NCI-H345 (cell line): ENCODE results near the gene RIC1.
"Not testable (repeated sequence)": the region's sequence is repeated elsewhere in the genome, so short reads cannot be mapped to it uniquely, and the experiment has no call there.

Experiments
- DNase-seq: peaks from one replicate; lab custom pipeline; 2025; lab: John Stamatoyannopoulos, UW

Gene RIC1

GRCh38 chr9:5721279-5722087 is 92.6 kb downstream of the RIC1 start:
- no peak for DNase-seq

DNA sequence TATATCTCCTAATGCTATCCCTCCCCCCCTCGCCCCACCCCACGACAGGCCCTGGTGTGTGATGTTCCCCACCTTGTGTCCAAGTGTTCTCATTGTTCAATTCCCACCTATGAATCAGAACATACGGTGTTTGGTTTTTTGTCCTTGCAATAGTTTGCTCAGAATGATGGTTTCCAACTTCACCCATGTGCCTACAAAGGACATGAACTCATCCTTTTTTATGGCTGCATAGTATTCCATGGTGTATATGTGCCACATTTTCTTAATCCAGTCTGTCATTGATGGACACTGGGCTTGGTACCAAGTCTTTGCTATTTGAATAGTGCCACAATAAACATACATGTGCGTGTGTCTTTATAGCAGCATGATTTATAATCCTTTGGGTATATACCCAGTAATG is 93.8 kb downstream of the RIC1 start:
- not testable (repeated sequence) for DNase-seq

DNA sequence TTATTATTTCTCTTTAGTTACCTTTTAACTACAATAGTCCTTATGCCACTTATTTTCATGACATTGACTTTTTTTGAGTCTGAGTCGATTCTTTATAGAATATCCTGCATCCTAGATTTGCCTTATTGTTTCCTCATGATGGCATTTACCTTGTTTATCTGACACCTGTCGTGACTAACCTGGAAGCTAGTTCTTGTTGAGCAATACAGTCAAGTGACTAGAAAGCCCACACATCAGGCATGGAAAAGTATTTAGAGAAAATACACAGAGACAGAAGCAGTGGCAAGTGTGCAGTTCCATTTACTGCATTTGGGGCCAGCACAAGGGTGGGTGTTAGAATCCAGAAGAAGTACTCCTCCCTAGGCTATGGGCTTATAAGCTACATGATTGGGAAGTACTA is 106.2 kb downstream of the RIC1 start:
- DNase-seq = no peak

DNA sequence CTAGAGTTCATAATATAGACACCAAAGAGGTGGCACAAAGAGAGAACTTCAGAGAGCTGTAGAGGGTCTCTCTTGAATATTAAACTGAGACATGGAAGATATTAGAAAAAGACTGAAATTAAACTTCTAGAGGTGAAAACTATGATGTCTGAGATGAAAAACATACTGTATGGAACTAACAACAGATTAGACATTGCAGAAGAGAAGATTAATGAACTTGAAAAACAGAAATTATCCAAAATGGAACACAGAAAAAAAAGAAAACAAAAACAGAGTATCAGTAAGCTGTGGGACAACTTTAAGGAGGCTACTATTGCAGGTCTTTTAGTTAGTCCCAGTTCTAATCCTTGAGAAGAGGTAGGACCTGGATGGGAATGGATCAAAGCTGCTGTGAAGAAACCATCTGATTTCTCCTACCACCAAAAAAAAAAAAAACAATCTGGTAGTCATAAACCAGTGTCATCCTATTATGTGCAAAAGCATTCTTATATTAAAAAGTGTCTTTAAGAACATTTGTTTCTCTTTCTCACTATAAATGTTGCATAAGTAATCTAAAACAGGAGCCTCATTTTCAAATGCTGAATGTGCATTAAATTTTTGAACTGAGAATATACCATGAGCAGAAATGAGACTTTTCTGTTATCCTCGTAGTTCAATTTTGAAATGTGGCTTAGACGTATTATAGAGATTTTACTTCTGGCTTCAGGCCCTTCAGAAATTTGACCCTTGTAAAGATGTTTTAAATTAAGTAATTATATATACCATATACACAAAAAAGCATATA is 107.8 kb downstream of the RIC1 start:
- no peak for DNase-seq

- DNase-seq = no peak
These were observed 114.2 kb downstream of the RIC1 start for GRCh38 chr9:5743109-5743508.

GRCh38 chr9:5748438-5748837 is 119.5 kb downstream of the RIC1 start:
- DNase-seq = no peak

- no peak for DNase-seq
These were observed 120.4 kb downstream of the RIC1 start for GRCh38 chr9:5749306-5749705.

GRCh38 chr9:5750569-5750968 is 121.7 kb downstream of the RIC1 start:
- no peak for DNase-seq

GRCh38 chr9:5756633-5757032 is 127.7 kb downstream of the RIC1 start:
- no peak for DNase-seq

- no peak for DNase-seq
These were observed 131.4 kb downstream of the RIC1 start for GRCh38 chr9:5760338-5760737.

- DNase-seq = no peak
These were observed 133.5 kb downstream of the RIC1 start for GRCh38 chr9:5762421-5762820.

GRCh38 chr9:5764130-5764868 is 135.4 kb downstream of the RIC1 start:
- no peak for DNase-seq

DNA sequence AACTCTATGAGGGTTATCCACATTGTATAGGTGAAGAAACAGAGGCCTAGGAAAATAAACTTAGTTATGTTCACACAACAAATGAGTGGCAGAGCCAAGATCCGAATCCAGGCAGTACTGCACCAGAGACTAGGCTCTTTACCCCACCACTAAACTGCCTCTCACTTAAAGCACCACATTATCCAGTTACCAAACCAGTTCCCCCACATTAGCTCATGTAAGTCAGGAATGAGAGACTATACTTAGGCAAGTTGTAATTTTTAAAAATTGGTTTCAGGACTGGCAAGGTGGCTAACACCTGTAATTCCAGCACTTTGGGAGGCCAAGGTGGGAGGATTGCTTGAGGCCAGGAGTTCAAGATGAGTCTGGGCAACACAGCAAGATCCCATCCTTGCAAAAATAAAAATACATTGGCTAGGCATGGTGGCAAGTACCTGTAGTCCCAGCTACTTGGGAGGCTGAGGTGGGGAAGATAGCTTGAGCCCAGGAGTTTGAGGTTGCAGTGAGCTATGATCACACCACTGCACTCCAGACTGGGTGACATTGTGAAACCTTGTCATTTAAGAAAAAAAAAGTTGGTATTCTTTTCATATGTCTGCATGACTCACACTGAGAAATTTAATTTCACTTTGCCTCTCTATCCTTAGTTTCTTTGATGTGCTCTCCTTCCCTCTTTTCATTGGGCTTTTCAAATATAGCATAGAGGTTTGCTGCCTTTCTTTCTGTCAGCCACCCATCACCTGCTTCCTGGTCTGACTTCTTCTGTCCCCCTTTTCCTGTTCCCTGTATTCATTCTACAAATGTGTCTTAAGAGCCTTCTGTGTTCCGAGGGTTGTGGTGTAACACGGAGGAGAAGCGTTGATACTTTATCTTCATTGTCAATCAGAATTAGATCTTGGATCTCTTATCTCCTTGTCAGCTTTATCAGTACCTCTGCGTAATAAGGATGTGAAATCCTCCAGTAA is 139.3 kb downstream of the RIC1 start:
- no peak for DNase-seq

- no peak for DNase-seq
These were observed 144.6 kb downstream of the RIC1 start for GRCh38 chr9:5773324-5773999.

DNA sequence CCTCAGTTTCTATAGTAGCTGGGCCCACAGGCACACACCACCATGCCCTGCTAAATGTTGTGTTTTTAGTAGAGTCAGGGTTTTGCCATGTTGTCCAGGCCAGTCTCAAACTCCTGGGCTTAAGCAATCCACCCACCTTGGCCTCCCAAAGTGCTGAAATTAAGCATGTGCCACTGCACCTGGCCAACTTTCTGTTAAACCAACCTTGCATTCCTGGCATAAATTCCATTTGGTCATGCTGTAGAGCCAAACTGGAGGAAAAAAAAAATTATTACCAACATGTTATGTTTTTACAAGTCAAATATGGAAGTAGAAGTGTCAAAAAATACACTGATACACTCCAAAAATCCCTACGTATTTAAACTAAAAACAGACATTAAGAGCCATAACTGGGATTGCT is 149.9 kb downstream of the RIC1 start:
- no peak for DNase-seq

DNA sequence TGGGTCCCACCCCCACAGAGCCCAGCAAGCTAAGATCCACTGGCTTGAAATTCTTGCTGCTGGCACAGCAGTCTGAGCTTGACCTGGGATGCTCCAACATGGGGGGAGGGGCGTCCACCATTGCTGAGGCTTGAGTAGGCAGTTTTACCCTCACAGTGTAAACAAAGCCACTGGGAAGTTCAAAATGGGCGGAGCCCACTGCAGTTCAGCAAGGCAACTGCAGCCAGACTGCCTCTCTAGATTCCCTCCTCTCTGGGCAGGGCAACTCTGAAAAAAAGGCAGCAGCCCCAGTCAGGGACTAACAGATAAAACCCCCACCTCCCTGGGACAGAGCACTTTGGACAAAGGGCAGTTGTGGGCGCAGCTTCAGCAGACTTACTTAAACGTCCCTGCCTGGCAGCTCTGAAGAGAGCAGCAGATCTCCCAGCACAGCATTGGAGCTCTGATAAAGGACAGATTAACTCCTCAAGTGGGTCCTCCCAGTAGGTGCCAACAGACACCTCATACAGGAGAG is 150.9 kb downstream of the RIC1 start:
- DNase-seq = not testable (repeated sequence)

DNA sequence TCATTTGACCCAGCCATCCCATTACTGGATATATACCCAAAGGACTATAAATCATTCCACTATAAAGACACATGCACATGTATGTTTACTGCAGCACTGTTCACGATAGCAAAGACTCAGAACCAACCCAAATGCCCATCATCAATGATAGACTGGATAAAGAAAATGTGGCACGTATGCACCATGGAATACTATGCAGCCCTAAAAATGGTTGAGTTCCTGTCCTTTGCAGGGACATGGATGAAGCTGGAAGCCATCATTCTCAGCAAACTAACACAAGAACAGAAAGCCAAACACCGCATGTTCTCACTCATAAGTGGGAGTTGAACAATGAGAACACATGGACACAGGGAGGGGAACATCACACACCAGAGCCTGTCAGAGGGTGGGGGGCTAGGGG is 154.5 kb downstream of the RIC1 start:
- DNase-seq = not testable (repeated sequence)

DNA sequence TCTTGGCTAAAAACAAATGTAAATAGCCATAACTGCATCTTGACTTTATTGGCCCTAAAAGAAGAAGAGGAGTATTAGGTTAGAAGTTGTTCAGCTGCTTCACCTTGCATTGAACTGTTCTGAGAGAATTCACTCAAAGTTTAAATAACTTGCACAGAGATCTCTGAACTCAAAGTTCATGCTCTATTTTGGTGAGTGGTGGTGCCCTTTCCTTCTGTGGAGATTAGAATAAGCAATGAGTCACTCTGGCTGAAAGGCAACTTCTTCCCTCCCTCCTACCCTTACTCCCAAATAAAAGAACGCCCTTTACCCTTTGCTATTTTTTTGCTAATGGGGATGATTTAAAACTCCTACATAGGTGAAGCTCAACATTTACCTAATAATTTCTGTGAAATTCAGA is 155.1 kb downstream of the RIC1 start:
- no peak for DNase-seq

GRCh38 chr9:5784526-5785315 is 155.8 kb downstream of the RIC1 start:
- DNase-seq = no peak
